ENCODE measurements around the gene TAS2R60.

The TAS2R60 gene

GRCh38 chr7:143443153-143443552 lies at the start of gene TAS2R60:
Gene TAS2R60 (plus strand): TSS chr7:143443453. CDS start chr7:143443453, 0 bp downstream.
- in situ Hi-C loops (cut with MboI; ENCODE audit: low sequenced_read_pairs) = no loop called here

- in situ Hi-C loops (cut with MboI; ENCODE audit: low sequenced_read_pairs) = no loop called here
Observed at GRCh38 chr7:143394068-143394467, 49.2 kb upstream of the TAS2R60 start.

GRCh38 chr7:143394777-143395176 lies 48.5 kb upstream of the TAS2R60 start:
- in situ Hi-C loops (cut with MboI; ENCODE audit: low sequenced_read_pairs) = no loop called here

- in situ Hi-C loops (cut with MboI; ENCODE audit: low sequenced_read_pairs) = no loop called here
Observed at GRCh38 chr7:143395187-143396149, 47.8 kb upstream of the TAS2R60 start.

- in situ Hi-C loops (cut with MboI; ENCODE audit: low sequenced_read_pairs) = no loop called here
Observed at GRCh38 chr7:143396182-143396581, 47.1 kb upstream of the TAS2R60 start.

GRCh38 chr7:143396625-143397556 lies 46.4 kb upstream of the TAS2R60 start:
- in situ Hi-C loops (cut with MboI; ENCODE audit: low sequenced_read_pairs) = no loop called here

- in situ Hi-C loops (cut with MboI; ENCODE audit: low sequenced_read_pairs) = no loop called here
Observed at GRCh38 chr7:143397710-143398530, 45.3 kb upstream of the TAS2R60 start.

- in situ Hi-C loops (cut with MboI; ENCODE audit: low sequenced_read_pairs) = no loop called here
Observed at GRCh38 chr7:143398616-143399015, 44.6 kb upstream of the TAS2R60 start.

GRCh38 chr7:143399151-143399550 lies 44.1 kb upstream of the TAS2R60 start:
- in situ Hi-C loops (cut with MboI; ENCODE audit: low sequenced_read_pairs) = no loop called here

- in situ Hi-C loops (cut with MboI; ENCODE audit: low sequenced_read_pairs) = loop anchor here (25.0 kb wide), 1 partner anchor 387 kb away; no protein-coding TSS in a partner anchor
Observed at GRCh38 chr7:143399642-143400041, 43.6 kb upstream of the TAS2R60 start.

- in situ Hi-C loops (cut with MboI; ENCODE audit: low sequenced_read_pairs) = loop anchor here (25.0 kb wide), 1 partner anchor 389 kb away; no protein-coding TSS in a partner anchor
Observed at GRCh38 chr7:143401265-143401664, 42.0 kb upstream of the TAS2R60 start.

GRCh38 chr7:143402233-143402632 lies 41.0 kb upstream of the TAS2R60 start:
- in situ Hi-C loops (cut with MboI; ENCODE audit: low sequenced_read_pairs) = loop anchor here (25.0 kb wide), 1 partner anchor 390 kb away; no protein-coding TSS in a partner anchor

- in situ Hi-C loops (cut with MboI; ENCODE audit: low sequenced_read_pairs) = loop anchor here (25.0 kb wide), 1 partner anchor 393 kb away; no protein-coding TSS in a partner anchor
Observed at GRCh38 chr7:143405173-143406001, 37.9 kb upstream of the TAS2R60 start.

GRCh38 chr7:143406002-143406357 lies 37.3 kb upstream of the TAS2R60 start:
- in situ Hi-C loops (cut with MboI; ENCODE audit: low sequenced_read_pairs) = loop anchor here (25.0 kb wide), 1 partner anchor 394 kb away; no protein-coding TSS in a partner anchor

GRCh38 chr7:143407287-143408251 lies 35.7 kb upstream of the TAS2R60 start:
- in situ Hi-C loops (cut with MboI; ENCODE audit: low sequenced_read_pairs) = loop anchor here (25.0 kb wide), 1 partner anchor 395 kb away; no protein-coding TSS in a partner anchor

GRCh38 chr7:143408252-143408685 lies 35.0 kb upstream of the TAS2R60 start:
- in situ Hi-C loops (cut with MboI; ENCODE audit: low sequenced_read_pairs) = loop anchor here (25.0 kb wide), 1 partner anchor 396 kb away; no protein-coding TSS in a partner anchor

GRCh38 chr7:143408686-143409561 lies 34.3 kb upstream of the TAS2R60 start, which contains the start of gene EPHA1:
Gene EPHA1 (minus strand): TSS chr7:143408856. CDS start chr7:143408805, 51 bp downstream.
- in situ Hi-C loops (cut with MboI; ENCODE audit: low sequenced_read_pairs) = loop anchor here (25.0 kb wide), 1 partner anchor 397 kb away; no protein-coding TSS in a partner anchor
